ENCODE measurements around the gene TMEM43.

DNA sequence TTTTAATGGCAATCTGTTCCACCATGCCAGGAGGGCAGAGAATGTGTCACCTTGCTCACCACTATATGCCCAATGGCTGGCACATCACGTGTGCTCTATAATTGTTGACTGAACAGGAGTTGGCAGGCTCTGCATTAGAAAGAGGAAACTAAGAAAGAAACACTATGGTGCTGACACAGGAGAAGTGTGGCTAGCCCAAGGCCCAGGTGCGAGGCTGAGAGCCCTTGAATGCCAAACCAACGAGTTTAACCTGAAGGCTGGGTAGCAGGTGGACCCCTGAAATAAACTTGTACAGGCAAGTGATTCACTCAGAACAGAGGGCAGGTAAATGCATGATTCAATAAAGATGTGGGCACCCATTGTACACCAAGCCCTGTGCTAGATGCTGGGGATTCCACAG, 2.6 kb upstream of the TMEM43 start:
- TF ChIP-seq, protein P1, sequence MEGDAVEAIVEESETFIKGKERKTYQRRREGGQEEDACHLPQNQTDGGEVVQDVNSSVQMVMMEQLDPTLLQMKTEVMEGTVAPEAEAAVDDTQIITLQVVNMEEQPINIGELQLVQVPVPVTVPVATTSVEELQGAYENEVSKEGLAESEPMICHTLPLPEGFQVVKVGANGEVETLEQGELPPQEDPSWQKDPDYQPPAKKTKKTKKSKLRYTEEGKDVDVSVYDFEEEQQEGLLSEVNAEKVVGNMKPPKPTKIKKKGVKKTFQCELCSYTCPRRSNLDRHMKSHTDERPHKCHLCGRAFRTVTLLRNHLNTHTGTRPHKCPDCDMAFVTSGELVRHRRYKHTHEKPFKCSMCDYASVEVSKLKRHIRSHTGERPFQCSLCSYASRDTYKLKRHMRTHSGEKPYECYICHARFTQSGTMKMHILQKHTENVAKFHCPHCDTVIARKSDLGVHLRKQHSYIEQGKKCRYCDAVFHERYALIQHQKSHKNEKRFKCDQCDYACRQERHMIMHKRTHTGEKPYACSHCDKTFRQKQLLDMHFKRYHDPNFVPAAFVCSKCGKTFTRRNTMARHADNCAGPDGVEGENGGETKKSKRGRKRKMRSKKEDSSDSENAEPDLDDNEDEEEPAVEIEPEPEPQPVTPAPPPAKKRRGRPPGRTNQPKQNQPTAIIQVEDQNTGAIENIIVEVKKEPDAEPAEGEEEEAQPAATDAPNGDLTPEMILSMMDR (IDR thresholded peaks at IDR 0.05; ENCODE audit: low read depth, low read length): no peak
- no peak for TF ChIP-seq EZH2phosphoT487 (IDR thresholded peaks at IDR 0.05; ENCODE audit: low read depth)
